ENCODE data around the gene KHDC1L. TPM values are rescaled to one million over a fixed set of nuclear protein-coding genes. Genes with fewer than 3 reads are reported as not detected.
"Not testable (repeated sequence)": the region's sequence is repeated elsewhere in the genome, so short reads cannot be mapped to it uniquely, and the experiment has no call there.

KHDC1L gene
- total and polyA plus RNA-seq, 2 donors (not counting 1 experiment from before 2014, with no cell fraction given) = not detected

GRCh38 chr6:73254323-73254722 lies 29.0 kb upstream of the KHDC1L start:
- H3K9ac ChIP-seq (ENCODE audit: low read length); H3K4me2 ChIP-seq (replicated peaks; ENCODE audit: low read depth, low read length, poor library complexity, severe bottlenecking); H3K9me3 Mint-ChIP-seq (ENCODE audit: insufficient read depth); H3K9me3 ChIP-seq (ENCODE audit: control extremely low read depth in 1 of 3, control insufficient read depth in 2 of 3, insufficient read depth in 1 of 3, low read length in 2 of 3); ATAC-seq (ENCODE audit: low read depth); H3K4me1 ChIP-seq (ENCODE audit: control insufficient read depth in 2 of 2, insufficient read depth in 2 of 2, low read length in 2 of 2); H3K27ac Mint-ChIP-seq; DNase-seq; intact Hi-C loops (cut with micrococcal nuclease); H2AFZ ChIP-seq (ENCODE audit: insufficient read depth, low read depth, low read length, poor library complexity, severe bottlenecking); H3K4me3 Mint-ChIP-seq; H3K4me3 ChIP-seq (ENCODE audit: control extremely low read depth in 1 of 5, extremely low read depth in 1 of 5, insufficient read depth in 1 of 5, low read depth in 2 of 5, low read length in 4 of 5); H3K79me2 ChIP-seq (ENCODE audit: control insufficient read depth, insufficient read depth, low read length); H3K4me1 Mint-ChIP-seq; H4K20me1 ChIP-seq (ENCODE audit: control insufficient read depth, insufficient read depth, low read length, poor library complexity, severe bottlenecking); H3K27ac ChIP-seq (ENCODE audit: low read length in 2 of 2); H3K36me3 ChIP-seq (replicated peaks in 1 of 2; ENCODE audit: control extremely low read depth in 1 of 2, control insufficient read depth in 1 of 2, extremely low read depth in 1 of 2, insufficient read depth in 2 of 2, low read length in 1 of 2); H3K27me3 ChIP-seq (replicated peaks in 1 of 4; ENCODE audit: control extremely low read depth in 1 of 4, control insufficient read depth in 3 of 4, insufficient read depth in 4 of 4, low read length in 3 of 4); H3K27me3 Mint-ChIP-seq: not testable (repeated sequence)
- POLR2A ChIA-PET = interaction anchor here (0.6 kb wide), 1 partner anchor 594 kb away, joined by 5 read pairs; no protein-coding TSS in a partner anchor
- CTCF ChIA-PET = interaction anchor here (1.7 kb wide), 1 partner anchor 73 kb away, joined by 4 read pairs; no protein-coding TSS in a partner anchor
- WGBS (ENCODE audit: insufficient coverage) = 100% methylated on average over 3 of the region's 5 CpGs

- ATAC-seq (ENCODE audit: low read depth) (no peak), DNase-seq (no peak)
- Histone ChIP-seq H3K4me2 (replicated peaks; ENCODE audit: low read depth, low read length, poor library complexity, severe bottlenecking) (no peak overlapping the region), H3K27ac (ENCODE audit: low read length in 2 of 2) (no peak overlapping the region), H3K9me3 (ENCODE audit: control extremely low read depth in 1 of 3, control insufficient read depth in 2 of 3, insufficient read depth in 1 of 3, low read length in 2 of 3) (no peaks in the 10 kb centered on the region), H3K4me3 (ENCODE audit: control extremely low read depth in 1 of 5, extremely low read depth in 1 of 5, insufficient read depth in 1 of 5, low read depth in 2 of 5, low read length in 4 of 5) (no peak overlapping the region), H3K36me3 (replicated peaks in 1 of 2; ENCODE audit: control extremely low read depth in 1 of 2, control insufficient read depth in 1 of 2, extremely low read depth in 1 of 2, insufficient read depth in 2 of 2, low read length in 1 of 2) (no peaks in the 10 kb centered on the region), H3K79me2 (ENCODE audit: control insufficient read depth, insufficient read depth, low read length) (no peaks in the 10 kb centered on the region), H3K9ac (ENCODE audit: low read length) (no peak overlapping the region), H3K27me3 (replicated peaks in 1 of 4; ENCODE audit: control extremely low read depth in 1 of 4, control insufficient read depth in 3 of 4, insufficient read depth in 4 of 4, low read length in 3 of 4) (no peaks in the 10 kb centered on the region), H3K4me1 (ENCODE audit: control insufficient read depth in 2 of 2, insufficient read depth in 2 of 2, low read length in 2 of 2) (no peaks in the 10 kb centered on the region), H4K20me1 (ENCODE audit: control insufficient read depth, insufficient read depth, low read length, poor library complexity, severe bottlenecking) (no peaks in the 10 kb centered on the region), H2AFZ (ENCODE audit: insufficient read depth, low read depth, low read length, poor library complexity, severe bottlenecking) (no peak overlapping the region)
- Mint-ChIP-seq H3K27me3 (no peaks in the 10 kb centered on the region), H3K4me1 (no peaks in the 10 kb centered on the region), H3K27ac (no peak overlapping the region), H3K9me3 (ENCODE audit: insufficient read depth) (no peaks in the 10 kb centered on the region), H3K4me3 (no peak overlapping the region)
- no CpG with 5 or more reads among the region's 2 CpGs for whole genome bisulfite sequencing (ENCODE audit: insufficient coverage)
- intact Hi-C loops (cut with micrococcal nuclease) = no loop called here
- TF ChIP-seq, protein P1, sequence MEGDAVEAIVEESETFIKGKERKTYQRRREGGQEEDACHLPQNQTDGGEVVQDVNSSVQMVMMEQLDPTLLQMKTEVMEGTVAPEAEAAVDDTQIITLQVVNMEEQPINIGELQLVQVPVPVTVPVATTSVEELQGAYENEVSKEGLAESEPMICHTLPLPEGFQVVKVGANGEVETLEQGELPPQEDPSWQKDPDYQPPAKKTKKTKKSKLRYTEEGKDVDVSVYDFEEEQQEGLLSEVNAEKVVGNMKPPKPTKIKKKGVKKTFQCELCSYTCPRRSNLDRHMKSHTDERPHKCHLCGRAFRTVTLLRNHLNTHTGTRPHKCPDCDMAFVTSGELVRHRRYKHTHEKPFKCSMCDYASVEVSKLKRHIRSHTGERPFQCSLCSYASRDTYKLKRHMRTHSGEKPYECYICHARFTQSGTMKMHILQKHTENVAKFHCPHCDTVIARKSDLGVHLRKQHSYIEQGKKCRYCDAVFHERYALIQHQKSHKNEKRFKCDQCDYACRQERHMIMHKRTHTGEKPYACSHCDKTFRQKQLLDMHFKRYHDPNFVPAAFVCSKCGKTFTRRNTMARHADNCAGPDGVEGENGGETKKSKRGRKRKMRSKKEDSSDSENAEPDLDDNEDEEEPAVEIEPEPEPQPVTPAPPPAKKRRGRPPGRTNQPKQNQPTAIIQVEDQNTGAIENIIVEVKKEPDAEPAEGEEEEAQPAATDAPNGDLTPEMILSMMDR (IDR thresholded peaks at IDR 0.05) = no peak
- no peak for TF ChIP-seq EZH2 (IDR thresholded peaks at IDR 0.05; ENCODE audit: borderline replicate concordance, insufficient read depth, low read depth, low read length, poor library complexity, severe bottlenecking)
- ChIA-PET CTCF (no interaction called here), POLR2A (no interaction called here)
Measured at GRCh38 chr6:73252703-73253102, 27.4 kb upstream of the KHDC1L start.

Data from B cell (primary cell).